ENCODE results near the gene PGAM4.

DNA sequence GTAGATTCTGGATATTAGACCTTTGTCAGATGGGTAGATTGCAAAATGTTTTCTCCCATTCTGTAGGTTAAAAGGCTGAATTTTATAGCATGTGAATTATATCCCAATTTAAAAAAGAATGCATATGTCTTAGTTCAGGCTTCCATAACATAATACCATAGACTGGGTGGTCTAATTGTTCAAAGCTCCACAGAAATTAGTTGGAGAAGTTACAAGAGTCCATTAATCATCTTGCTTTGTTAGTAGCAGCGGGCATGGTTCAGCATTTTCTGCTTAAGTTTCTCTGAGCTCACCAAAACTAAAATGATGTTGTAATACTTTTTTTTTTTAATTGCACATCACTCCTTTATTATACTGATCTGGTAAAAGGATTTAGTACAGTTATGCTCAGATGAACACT is 1.8 kb downstream of the PGAM4 start:
- TF ChIP-seq, protein P1, sequence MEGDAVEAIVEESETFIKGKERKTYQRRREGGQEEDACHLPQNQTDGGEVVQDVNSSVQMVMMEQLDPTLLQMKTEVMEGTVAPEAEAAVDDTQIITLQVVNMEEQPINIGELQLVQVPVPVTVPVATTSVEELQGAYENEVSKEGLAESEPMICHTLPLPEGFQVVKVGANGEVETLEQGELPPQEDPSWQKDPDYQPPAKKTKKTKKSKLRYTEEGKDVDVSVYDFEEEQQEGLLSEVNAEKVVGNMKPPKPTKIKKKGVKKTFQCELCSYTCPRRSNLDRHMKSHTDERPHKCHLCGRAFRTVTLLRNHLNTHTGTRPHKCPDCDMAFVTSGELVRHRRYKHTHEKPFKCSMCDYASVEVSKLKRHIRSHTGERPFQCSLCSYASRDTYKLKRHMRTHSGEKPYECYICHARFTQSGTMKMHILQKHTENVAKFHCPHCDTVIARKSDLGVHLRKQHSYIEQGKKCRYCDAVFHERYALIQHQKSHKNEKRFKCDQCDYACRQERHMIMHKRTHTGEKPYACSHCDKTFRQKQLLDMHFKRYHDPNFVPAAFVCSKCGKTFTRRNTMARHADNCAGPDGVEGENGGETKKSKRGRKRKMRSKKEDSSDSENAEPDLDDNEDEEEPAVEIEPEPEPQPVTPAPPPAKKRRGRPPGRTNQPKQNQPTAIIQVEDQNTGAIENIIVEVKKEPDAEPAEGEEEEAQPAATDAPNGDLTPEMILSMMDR (IDR thresholded peaks at IDR 0.05; ENCODE audit: low read depth, low read length): no peak
- no peak for TF ChIP-seq EZH2phosphoT487 (IDR thresholded peaks at IDR 0.05; ENCODE audit: low read depth)

All from OCI-LY3 (cell line).